Vagina (tissue), 2 donors: ENCODE results near the gene TUFM. TPM values are rescaled to one million over a fixed set of nuclear protein-coding genes. Genes with fewer than 3 reads are reported as not detected.
A peak's percentile ranks its signal among the peaks of the same experiment; 100 is the strongest.
"Not testable (repeated sequence)": the region's sequence is repeated elsewhere in the genome, so short reads cannot be mapped to it uniquely, and the experiment has no call there.

Experiments used
- DNase-seq, 2 donors: peaks; one replicate each; pipeline ENCODE4 v3.0.0-alpha.2; 2017; ENCODE audit errors: extremely low spot score in 2 of 2
- H3K27ac ChIP-seq: fragments of 200-600 bp; sonication (generic); one replicate; pipeline ENCODE4 v1.5.1; 2019
- H3K27me3 ChIP-seq: fragments of 200-600 bp; sonication (generic); one replicate; pipeline ENCODE4 v1.5.1; 2019
- H3K36me3 ChIP-seq, 2 donors: fragments of 200-600 bp; sonication (generic); one replicate each; pipeline ENCODE4 v1.5.1; 2017 to 2019
- H3K4me1 ChIP-seq: fragments of 200-600 bp; sonication (generic); one replicate; pipeline ENCODE4 v1.5.1; 2019
- H3K4me3 ChIP-seq, 2 donors: fragments of 200-600 bp; sonication (generic); 1 replicate in 1 of 2; 2 replicates in 1 of 2; pipeline ENCODE4 v1.5.1; 2016 to 2019
- H3K9me3 ChIP-seq: fragments of 200-600 bp; sonication (generic); one replicate; pipeline ENCODE4 v1.5.1; 2019
- CTCF ChIP-seq, 3 experiments: fragments of 450-650 bp in 2 of 3; fragments of 200-600 bp in 1 of 3; sonication (generic) in 1 of 3; IDR thresholded peaks; one replicate each; pipeline ENCODE4 v1.5.1; 2017 to 2019; ENCODE audit warnings: antibody characterized with exemption in 3 of 3, mild to moderate bottlenecking in 2 of 3, moderate library complexity in 2 of 3
- POLR2A ChIP-seq, 2 donors: fragments of 450-650 bp; IDR thresholded peaks; one replicate each; pipeline ENCODE4 v1.6.1; 2017; ENCODE audit warnings: antibody characterized with exemption in 2 of 2, mild to moderate bottlenecking in 2 of 2, moderate library complexity in 2 of 2
- POLR2AphosphoS5 ChIP-seq, 2 donors: sonication (generic); formaldehyde crosslinking; IDR thresholded peaks; one replicate each; pipeline ENCODE4 v1.9.0; 2017; ENCODE audit warnings: antibody characterized with exemption in 2 of 2, mild to moderate bottlenecking in 2 of 2, low read depth in 1 of 2; ENCODE audit not compliant: insufficient read depth in 1 of 2
- intact Hi-C: fragments of 100-400 bp; cut with DNase I; formaldehyde crosslinking; loops from one replicate; pipeline ENCODE4 v1.15.1; 2023
- microRNA-seq: library from miRNA; unstranded; fragments of <30 nt; microRNA quantifications from one replicate; pipeline ENCODE4, GENCODE V29; 2017; ENCODE audit warnings: borderline number of aligned reads, borderline replicate concordance
- small RNA-seq: library from RNA; depleted of rRNA; stranded (forward); fragments of <200 nt; gene quantifications from one replicate; pipeline ENCODE3, GENCODE V24; 2016
- total RNA-seq: library from RNA; depleted of rRNA; stranded (reverse); fragments of >200 nt; gene quantifications from one replicate; pipeline ENCODE4 v1.2.3, GENCODE V29; 2016

TUFM gene
- total RNA-seq, 1 donor from 2014 or later, result 91.6 TPM

- H3K27ac ChIP-seq, result peak overlapping the region; percentile 99
- H3K4me1 ChIP-seq, result peaks cover 24% of the 10 kb centered on the region
- no peaks in the 10 kb centered on the region for H3K27me3 ChIP-seq
- intact Hi-C loops, result no loop called here
- H3K4me3 ChIP-seq, result peak overlapping the region; percentile 99
- TF ChIP-seq POLR2AphosphoS5 (IDR thresholded peaks at IDR 0.05; ENCODE audit: insufficient read depth in 1 of 2, low read depth in 1 of 2) (no peak), CTCF (IDR thresholded peaks at IDR 0.05) (no peak), POLR2A (IDR thresholded peaks at IDR 0.05) (no peak)
- DNase-seq, result no peak
- H3K9me3 ChIP-seq, result no peaks in the 10 kb centered on the region
- peaks cover 0 to 19% of the 10 kb centered on the region in 2 donors for H3K36me3 ChIP-seq
Measured at GRCh38 chr16:28821874-28822519, 24.2 kb downstream of the TUFM start.

GRCh38 chr16:28820546-28820945 lies 25.6 kb downstream of the TUFM start:
- H3K27me3 ChIP-seq, intact Hi-C loops, H3K9me3 ChIP-seq, H3K36me3 ChIP-seq, H3K4me3 ChIP-seq, DNase-seq, H3K27ac ChIP-seq: not testable (repeated sequence)
- peaks cover 18% of the 10 kb centered on the region for H3K4me1 ChIP-seq

- intact Hi-C loops, result no loop called here
Measured at GRCh38 chr16:28820016-28820415, 26.1 kb downstream of the TUFM start.

GRCh38 chr16:28807445-28808120 lies 38.6 kb downstream of the TUFM start:
- intact Hi-C loops, H3K4me3 ChIP-seq, H3K9me3 ChIP-seq, DNase-seq, H3K27me3 ChIP-seq, H3K4me1 ChIP-seq, H3K36me3 ChIP-seq, H3K27ac ChIP-seq: not testable (repeated sequence)

More at GRCh38 chr16:28820016-28820415, 26.1 kb downstream of the TUFM start:
- Histone ChIP-seq H3K27me3 (no peaks in the 10 kb centered on the region), H3K36me3 (no peaks in the 10 kb centered on the region), H3K4me1 (peaks cover 12% of the 10 kb centered on the region), H3K27ac (no peak overlapping the region), H3K4me3 (no peak overlapping the region), H3K9me3 (no peaks in the 10 kb centered on the region)
- DNase-seq, result no peak
- TF ChIP-seq CTCF (IDR thresholded peaks at IDR 0.05) (no peak), POLR2AphosphoS5 (IDR thresholded peaks at IDR 0.05; ENCODE audit: insufficient read depth in 1 of 2, low read depth in 1 of 2) (no peak), POLR2A (IDR thresholded peaks at IDR 0.05) (no peak)

GRCh38 chr16:28802235-28803019 lies 43.7 kb downstream of the TUFM start:
- H3K9me3 ChIP-seq, DNase-seq, H3K4me3 ChIP-seq, H3K4me1 ChIP-seq, H3K27ac ChIP-seq, H3K27me3 ChIP-seq, H3K36me3 ChIP-seq, intact Hi-C loops: not testable (repeated sequence)
- TF ChIP-seq CTCF (IDR thresholded peaks at IDR 0.05), result peak in 1 of 3 experiments; percentile 14

Small RNA genes lying within 50 kb of the gene (microRNA-seq; reads per million reads assigned to microRNA genes)
- not detected for gene MIR4721

Small RNA genes lying within 50 kb of the gene (small RNA-seq; reads per million reads assigned to genes)
- not detected for gene RF00416

Other genes with a start within 250 kb of the TUFM start
- not detected for gene SULT1A2, start 249.3 kb downstream of the TUFM start, total RNA-seq
- 11.5 TPM for gene SULT1A1, start 236.3 kb downstream of the TUFM start, total RNA-seq
- not detected for gene NPIPB8, start 208.3 kb downstream of the TUFM start, total RNA-seq
- 347 TPM for gene EIF3C, start 134.9 kb downstream of the TUFM start, total RNA-seq
- gene NPIPB9, start 94.6 kb downstream of the TUFM start, total RNA-seq, result not detected
- gene ATXN2L, start 23.3 kb downstream of the TUFM start, total RNA-seq, result 76.4 TPM
- 28.7 TPM for gene SH2B1, start 17.5 kb upstream of the TUFM start, total RNA-seq
- gene ATP2A1, start 32.1 kb upstream of the TUFM start, total RNA-seq, result not detected
- 44.7 TPM for gene RABEP2, start 78.9 kb upstream of the TUFM start, total RNA-seq
- not detected for gene CD19, start 85.6 kb upstream of the TUFM start, total RNA-seq
- 26.0 TPM for gene NFATC2IP, start 104.6 kb upstream of the TUFM start, total RNA-seq
- 29.0 TPM for gene SPNS1, start 128.4 kb upstream of the TUFM start, total RNA-seq
- 4.7 TPM for gene LAT, start 138.7 kb upstream of the TUFM start, total RNA-seq